ENCODE measurements around the gene NLRP4.

The NLRP4 gene, protein sequence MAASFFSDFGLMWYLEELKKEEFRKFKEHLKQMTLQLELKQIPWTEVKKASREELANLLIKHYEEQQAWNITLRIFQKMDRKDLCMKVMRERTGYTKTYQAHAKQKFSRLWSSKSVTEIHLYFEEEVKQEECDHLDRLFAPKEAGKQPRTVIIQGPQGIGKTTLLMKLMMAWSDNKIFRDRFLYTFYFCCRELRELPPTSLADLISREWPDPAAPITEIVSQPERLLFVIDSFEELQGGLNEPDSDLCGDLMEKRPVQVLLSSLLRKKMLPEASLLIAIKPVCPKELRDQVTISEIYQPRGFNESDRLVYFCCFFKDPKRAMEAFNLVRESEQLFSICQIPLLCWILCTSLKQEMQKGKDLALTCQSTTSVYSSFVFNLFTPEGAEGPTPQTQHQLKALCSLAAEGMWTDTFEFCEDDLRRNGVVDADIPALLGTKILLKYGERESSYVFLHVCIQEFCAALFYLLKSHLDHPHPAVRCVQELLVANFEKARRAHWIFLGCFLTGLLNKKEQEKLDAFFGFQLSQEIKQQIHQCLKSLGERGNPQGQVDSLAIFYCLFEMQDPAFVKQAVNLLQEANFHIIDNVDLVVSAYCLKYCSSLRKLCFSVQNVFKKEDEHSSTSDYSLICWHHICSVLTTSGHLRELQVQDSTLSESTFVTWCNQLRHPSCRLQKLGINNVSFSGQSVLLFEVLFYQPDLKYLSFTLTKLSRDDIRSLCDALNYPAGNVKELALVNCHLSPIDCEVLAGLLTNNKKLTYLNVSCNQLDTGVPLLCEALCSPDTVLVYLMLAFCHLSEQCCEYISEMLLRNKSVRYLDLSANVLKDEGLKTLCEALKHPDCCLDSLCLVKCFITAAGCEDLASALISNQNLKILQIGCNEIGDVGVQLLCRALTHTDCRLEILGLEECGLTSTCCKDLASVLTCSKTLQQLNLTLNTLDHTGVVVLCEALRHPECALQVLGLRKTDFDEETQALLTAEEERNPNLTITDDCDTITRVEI

DNA sequence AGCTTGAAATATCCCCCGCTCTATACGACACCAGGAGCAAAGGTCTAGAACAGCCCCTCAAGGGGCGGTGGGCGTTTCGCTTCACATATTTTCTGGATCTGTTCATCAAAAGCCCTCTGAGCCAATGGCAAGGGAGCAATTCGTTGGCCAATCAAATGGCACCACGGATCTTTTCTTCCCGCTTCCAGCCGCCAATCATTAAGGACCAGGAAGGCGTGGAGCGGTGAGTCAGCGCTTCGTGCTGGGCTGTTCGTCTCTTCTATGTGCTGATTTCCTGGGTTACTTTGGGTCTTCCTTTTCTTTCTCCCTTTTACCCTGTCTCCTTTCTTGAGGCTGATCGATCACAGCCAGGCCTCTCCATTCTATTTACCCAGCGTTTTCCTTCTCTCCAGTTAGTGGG is at the start of gene NLRP4:
NLRP4 (plus strand) TSS at position 201 of the 400 bp plus-strand sequence. CDS start 15,541 bp downstream, outside the sequence.
- DNase-seq (ENCODE audit: low read depth), result no peak

DNA sequence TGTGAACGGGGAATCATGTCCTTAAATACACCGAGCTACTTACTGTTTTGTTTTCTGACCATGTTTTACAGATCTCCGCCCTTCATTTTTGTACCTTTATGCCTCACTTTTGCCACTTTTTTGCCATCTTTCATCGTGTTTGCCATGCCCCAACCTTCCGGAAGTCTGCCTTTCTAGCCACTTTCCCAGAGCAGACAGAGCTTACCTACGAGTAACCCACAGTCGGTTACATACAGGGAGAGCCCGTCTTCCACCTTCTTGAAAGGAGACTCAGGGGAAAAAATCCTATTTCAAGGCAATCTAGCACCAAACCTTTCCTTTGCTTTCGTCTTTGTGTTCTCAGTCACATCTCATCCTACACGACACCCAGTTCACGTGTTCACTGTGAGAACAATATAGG is 41.3 kb upstream of the NLRP4 start:
- no peak for DNase-seq (ENCODE audit: low read depth)

DNA sequence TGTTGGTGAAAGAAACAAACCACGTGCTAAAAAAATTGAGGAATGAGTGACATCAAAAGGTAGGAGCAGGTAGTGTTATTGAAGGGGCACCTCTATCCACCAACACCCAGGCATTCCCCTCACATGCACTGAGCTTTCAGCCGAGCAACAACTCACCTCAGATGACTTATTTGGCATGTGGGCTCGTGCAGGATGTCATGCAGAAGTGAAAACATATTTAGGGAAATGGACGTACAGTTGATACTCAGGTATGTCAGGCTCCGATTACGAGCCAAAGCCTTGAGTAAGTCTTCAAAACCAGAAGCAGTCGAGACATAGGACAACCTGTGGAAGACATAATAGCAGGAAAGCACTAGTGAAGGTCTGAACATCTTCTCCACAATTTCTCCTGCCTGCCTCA is 34.9 kb upstream of the NLRP4 start:
- no peak for DNase-seq (ENCODE audit: low read depth)

DNA sequence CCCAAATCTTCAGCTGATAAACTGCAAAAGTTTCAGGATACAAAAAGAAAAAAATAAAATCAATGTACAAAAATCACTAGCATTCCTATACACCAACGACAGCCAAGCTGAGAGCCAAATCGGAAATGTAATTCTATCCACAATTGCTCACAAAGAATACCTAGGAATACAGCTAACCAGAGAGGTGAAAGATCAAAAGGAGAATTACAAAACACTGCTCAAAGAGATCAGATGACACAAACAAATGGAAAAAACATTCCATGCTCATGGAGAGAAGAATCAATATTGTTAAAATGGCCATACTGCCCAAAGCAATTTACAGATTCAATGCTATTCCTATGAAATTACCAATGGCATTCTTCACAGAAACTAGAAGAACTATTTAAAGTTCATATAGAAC is 34.1 kb upstream of the NLRP4 start:
- DNase-seq (ENCODE audit: low read depth), result no peak

DNA sequence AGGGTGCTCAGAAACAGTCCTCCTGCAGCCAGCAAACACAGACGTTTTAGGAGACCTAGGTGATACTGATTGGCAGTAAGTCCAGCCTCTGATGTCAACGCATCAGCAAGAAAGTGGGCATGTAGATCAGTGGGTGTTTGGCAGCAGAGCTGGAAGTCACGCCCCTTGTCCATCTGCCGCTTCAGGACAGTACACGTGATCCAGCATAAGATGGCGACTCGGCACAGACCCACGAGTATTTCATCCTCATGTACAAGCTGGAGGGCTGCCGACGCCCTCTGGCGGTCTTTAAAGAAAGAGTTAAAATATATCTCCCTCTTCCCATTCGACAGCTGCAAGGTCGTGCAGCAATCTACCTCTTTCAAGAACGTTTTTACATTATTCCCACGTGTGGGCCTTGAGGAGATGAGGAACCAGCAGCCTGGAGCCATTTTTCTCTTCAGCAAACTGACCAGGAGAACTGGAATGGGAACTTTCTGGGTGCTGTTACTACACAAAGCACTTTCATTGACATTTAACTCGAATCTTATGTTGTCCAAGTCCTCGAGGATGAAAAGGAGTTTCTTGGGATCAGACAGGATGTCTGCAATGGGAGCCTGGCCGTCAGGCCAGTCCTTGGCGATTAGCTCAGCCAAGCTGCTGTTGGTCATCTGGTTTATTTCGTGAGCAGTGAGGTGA is 26.8 kb upstream of the NLRP4 start:
- peak; percentile 26 for DNase-seq (ENCODE audit: low read depth)

DNA sequence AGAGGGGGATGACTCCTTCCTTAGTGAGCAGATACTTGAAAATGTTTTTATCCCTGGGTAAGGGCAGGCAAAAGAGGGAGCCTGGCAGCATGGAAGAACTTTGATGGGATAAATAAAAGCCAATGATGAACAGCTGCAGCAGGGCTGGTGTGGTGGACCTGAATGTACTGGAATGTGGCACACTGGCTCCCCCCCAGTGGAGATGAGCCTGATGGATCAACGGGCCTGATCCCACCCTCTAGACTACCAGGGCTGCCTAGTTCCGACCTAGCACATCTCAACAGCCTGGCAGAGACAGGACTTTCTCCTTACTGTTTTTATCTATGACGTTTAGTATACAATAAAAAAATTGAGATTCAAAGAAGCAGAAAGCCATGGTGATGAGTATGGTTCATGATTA is 25.0 kb upstream of the NLRP4 start:
- DNase-seq (ENCODE audit: low read depth), result no peak

DNA sequence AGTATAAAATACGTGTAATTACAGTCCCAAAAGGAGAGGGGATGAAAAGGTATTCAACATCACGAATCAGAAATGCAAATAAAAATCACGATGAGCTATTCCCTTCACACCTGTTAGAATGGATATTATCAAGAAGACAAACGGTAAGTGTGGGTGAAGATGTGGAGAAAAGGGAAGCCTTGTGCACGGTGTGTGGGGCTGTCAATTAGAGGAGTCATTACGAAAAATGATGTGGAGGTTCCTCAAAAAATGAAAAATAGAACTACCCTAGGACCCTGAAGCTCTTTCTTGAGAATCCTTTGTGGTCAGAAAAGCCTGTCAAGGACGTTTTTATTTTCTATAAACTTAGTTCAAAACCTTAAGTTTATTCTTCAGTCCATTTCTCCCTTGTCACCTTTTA is 23.9 kb upstream of the NLRP4 start:
- DNase-seq (ENCODE audit: low read depth), result no peak

DNA sequence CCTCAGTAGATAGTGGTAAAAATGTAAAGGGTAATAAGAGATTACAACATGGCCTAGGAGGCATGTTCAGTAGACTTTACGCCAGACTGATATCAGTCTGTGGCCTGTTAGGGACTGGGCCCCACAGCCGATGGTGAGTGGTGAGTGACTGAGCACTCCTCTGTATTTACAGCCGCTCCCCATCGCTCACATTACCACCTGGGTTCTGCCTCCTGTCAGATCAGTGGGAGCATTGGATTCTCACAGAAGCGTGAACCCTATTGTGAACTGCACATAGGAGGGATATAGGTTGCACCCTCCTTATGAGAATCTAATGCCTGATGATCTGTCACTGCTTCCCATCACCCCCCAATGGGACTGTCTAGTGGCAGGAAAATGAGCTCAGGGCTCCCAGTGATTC is 22.4 kb upstream of the NLRP4 start:
- no peak for DNase-seq (ENCODE audit: low read depth)

DNA sequence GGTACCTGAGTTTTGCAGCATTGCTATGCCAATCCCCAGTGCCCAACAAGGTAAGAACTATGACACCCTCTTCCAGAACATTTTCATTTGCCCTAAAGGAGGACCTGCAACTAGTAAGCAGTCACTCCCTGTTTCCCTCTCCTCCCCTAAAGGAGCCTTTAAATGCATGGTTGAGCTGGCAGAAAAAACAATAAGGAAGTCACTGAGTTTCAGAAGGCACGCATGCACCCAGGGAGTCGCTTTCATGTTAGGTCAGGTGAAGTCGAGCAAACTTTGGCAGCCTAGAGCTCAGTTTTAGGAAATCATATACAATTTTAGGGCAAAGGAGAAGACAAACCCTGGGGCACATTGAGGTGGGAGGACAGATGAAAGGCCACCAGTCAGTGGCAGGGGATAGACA is 16.3 kb upstream of the NLRP4 start:
- DNase-seq (ENCODE audit: low read depth), result no peak

DNA sequence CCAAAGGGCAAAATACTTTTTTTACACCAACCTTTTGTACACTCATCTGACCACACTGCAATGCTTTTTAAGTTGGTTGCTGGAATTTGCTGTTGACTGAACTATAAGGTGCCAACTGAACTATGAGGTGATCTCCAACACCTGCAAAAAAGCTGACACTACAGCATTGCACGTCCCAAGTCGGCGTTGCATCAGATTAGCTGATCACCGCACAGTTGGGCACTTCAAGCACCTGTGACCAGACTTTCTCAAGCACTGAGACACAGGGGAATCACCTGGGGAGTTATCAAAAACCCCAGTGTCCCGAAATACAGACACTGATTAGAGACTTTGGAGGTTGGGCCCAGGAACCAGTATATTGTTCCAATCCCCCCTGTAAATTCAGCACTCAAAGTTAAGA is 5.7 kb upstream of the NLRP4 start:
- no peak for DNase-seq (ENCODE audit: low read depth)

DNA sequence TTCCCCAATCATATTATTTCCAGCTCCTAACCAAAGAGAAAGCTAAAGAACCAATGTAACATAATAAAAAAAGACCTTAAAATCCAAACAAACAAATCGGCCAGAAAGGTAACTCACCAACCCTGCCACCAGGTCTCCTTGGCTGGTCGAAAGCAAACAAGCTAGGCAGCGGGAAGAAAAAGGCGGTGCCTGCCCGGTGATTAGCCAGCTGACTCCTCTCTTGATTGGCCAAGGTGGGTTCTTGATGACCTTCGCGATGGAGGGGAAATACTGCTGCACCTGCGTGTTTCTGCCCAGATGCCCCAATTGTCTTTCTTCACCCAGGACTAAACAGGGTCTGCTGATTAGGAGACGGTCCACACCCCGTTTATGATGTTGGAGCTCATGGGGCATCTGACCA is 4.5 kb upstream of the NLRP4 start, which contains the start of gene NLRP11:
NLRP11 (minus strand) TSS at position 154 of the 400 bp plus-strand sequence. CDS start 13,825 bp downstream, outside the sequence.
- DNase-seq (ENCODE audit: low read depth), result no peak

DNA sequence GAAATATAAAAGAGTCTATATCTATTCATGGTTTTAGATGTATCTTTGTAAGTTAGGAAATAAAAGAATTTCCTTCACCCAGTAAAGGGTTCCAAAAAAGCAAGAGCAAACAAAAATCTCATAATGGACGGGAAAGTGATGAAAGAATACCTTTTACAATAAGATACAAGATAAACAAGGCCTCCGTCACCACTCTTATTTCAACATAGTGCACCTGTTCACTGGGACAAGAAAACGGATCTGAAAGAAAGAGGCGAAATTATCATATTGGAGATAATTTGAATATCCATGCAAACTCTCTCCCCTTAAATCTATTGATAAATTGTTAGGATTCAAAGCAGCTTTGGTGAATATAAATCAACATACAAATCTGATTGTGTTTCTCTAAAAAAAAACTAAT is 3.7 kb upstream of the NLRP4 start:
- DNase-seq (ENCODE audit: low read depth), result no peak

DNA sequence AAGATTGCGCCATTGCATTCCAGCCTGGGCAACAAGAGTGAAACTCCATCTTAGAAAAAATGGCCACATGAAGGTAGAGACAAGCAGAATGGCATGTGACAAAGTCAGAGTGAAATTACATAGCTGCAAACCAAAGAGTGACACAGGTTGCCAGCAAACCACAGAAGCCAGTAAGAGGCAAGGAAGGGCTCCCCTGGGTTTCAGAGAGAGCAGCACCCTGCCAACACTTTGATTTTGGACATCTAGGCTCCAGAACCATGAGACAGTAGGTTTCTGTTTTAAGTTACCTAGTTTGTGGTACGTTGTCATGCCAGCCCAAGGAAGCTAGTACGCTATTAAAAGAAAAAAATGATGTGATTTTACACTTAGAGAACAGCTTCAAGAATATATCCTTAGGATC is 1.9 kb downstream of the NLRP4 start:
- DNase-seq (ENCODE audit: low read depth), result no peak

DNA sequence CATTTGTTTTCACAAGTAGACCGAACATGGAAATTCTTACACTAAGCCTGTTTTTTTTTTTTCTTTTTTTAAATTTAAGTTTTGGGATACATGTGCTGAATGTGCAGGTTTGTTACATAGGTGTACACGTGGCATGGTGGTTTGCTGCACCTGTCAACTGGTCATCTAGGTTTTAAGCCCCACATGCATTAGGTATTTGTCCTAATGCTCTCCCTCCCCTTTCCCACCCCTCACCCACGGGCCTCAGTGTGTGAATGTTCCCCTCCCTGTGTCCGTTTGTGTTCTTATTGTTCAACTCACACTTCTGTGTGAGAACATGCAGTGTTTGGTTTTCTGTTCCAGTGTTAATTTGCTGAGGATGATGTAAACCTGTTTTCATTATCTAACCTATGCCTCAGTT is 2.6 kb downstream of the NLRP4 start:
- DNase-seq (ENCODE audit: low read depth), result no peak

DNA sequence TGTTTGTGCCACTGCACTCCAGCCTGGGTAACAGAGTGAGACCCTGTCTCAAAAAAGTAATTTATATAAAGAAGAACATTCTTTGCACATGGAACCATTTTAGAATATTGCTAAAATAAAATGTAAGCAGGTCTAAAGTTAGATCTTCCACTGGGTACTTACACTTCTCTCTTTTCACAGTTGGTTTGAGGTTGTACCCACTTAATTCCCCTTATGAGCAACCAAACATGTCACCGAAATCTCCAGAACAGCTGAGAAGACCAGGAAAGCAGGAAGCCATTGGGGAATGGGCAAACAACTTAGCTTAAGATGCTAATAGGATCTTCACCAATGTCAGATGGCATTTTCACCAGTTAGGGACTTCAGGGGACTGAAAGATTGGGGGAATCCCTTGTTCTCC is 18.8 kb downstream of the NLRP4 start:
- no peak for DNase-seq (ENCODE audit: low read depth)

DNA sequence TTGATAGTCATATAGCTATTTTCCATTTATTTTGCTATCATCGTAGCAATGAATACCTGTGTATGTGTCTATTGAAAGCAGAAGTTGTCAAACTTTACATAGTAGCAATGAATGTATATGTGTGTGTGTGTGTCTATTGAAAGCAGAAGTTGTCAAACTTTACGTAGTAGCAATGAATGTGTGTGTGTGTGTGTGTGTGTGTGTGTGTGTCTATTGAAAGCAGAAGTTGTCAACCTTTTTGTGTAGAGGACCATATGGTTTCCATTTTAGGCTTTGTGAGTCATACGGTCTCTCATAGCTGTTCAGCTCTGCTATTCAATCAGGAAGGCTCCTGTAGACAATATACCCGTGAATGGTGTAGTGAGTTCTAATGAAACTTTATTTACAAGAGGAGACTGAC is 20.8 kb downstream of the NLRP4 start:
- no peak for DNase-seq (ENCODE audit: low read depth)

DNA sequence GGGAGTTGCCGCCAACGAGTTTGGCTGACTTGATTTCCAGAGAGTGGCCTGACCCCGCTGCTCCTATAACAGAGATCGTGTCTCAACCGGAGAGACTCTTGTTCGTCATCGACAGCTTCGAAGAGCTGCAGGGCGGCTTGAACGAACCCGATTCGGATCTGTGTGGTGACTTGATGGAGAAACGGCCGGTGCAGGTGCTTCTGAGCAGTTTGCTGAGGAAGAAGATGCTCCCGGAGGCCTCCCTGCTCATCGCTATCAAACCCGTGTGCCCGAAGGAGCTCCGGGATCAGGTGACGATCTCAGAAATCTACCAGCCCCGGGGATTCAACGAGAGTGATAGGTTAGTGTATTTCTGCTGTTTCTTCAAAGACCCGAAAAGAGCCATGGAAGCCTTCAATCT is 21.6 kb downstream of the NLRP4 start:
- no peak for DNase-seq (ENCODE audit: low read depth)

DNA sequence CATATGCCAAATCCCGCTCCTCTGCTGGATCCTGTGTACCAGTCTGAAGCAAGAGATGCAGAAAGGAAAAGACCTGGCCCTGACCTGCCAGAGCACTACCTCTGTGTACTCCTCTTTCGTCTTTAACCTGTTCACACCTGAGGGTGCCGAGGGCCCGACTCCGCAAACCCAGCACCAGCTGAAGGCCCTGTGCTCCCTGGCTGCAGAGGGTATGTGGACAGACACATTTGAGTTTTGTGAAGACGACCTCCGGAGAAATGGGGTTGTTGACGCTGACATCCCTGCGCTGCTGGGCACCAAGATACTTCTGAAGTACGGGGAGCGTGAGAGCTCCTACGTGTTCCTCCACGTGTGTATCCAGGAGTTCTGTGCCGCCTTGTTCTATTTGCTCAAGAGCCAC is 22.1 kb downstream of the NLRP4 start:
- no peak for DNase-seq (ENCODE audit: low read depth)

DNA sequence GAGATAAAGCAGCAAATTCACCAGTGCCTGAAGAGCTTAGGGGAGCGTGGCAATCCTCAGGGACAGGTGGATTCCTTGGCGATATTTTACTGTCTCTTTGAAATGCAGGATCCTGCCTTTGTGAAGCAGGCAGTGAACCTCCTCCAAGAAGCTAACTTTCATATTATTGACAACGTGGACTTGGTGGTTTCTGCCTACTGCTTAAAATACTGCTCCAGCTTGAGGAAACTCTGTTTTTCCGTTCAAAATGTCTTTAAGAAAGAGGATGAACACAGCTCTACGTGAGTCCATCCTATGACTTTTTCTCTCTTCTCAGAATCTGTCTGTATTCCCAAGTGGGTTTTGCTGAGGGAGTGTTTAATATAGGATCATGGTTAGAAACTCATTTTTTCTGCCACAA is 22.6 kb downstream of the NLRP4 start:
- no peak for DNase-seq (ENCODE audit: low read depth)

DNA sequence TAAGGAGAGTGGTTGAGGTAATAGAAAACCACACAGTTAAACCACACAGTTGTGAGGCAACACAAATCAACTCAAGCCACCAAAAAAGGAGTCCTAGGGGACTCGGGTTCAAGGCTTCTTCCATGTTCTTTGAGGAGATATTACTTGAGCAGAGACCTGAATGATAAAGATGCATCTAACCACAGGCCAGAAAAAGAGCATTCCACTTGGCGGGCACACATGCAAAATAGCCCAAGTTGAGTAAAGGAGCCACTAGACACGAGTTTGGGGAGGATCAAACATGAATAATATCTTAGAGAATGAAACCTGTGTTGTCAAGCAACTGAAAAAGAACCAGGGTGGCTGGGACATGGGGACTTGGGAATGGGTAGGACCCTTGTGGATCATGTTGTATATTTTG is 30.2 kb downstream of the NLRP4 start:
- DNase-seq (ENCODE audit: low read depth), result no peak

DNA sequence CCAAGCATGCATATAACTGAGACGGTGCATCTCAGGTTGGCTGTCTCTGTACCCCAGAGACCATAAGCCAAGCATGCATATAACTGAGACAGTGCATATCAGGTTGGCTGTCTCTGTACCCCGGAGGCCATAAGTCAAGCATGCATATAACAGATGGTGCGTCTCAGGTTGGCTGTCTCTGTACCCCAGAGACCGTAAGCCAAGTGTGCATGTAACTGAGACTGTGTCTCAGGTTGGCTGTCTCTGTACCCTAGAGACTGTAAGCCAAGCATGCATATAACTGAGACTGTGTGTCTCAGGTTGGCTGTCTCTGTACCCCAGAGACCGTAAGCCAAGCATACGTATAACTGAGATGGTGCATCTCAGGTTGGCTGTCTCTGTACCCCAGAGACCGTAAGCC is 30.8 kb downstream of the NLRP4 start:
- DNase-seq (ENCODE audit: low read depth), result no peak

DNA sequence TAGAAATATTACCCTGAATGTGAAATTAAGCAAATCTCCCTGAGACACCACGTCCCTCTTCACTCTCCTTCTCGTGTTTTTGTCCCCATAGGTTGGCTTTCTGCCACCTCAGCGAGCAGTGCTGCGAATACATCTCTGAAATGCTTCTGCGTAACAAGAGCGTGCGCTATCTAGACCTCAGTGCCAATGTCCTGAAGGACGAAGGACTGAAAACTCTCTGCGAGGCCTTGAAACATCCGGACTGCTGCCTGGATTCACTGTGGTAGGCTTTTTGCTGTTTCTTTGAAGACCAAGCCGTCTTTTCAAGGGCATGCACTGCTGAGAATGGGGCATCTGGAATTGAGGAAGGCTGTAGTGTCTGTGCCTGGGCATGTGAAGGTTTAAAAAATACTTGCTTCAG is 34.4 kb downstream of the NLRP4 start:
- DNase-seq (ENCODE audit: low read depth), result no peak

Measured in activated T-cell treated with anti-CD3 and anti-CD28 coated beads for 24 hours (primary cell).